IMR-90 (cell line): Measurements from ENCODE around the gene TFAP2C. TPM values are rescaled to one million over a fixed set of nuclear protein-coding genes. Genes with fewer than 3 reads are reported as not detected.

Experiments
- ATAC-seq: fragments of 200-7000 bp; cut with Tn5 transposase; 2 replicates; pipeline ENCODE4 v1.9.1; 2020; ENCODE audit warnings: low read depth, mild to moderate bottlenecking, moderate library complexity
- BruUV-seq: library from RNA; stranded (reverse); fragments of 400-500 nt; replicated peaks from 2 replicates; lab custom pipeline; 2021; lab: Mats Ljungman, UMichigan
- CTCF ChIA-PET: fragments of 300-600 bp; formaldehyde crosslinking; extraction: SDS; loops from one replicate; lab custom pipeline; 2021; ENCODE audit warnings: antibody characterized with exemption; lab: Yijun Ruan, JAX
- POLR2A ChIA-PET: fragments of 300-600 bp; sonication (Branson Sonifier 250); formaldehyde crosslinking; loops from one replicate; lab custom pipeline; 2022; ENCODE audit warnings: antibody characterized with exemption; ENCODE audit not compliant: unreplicated experiment; lab: Charles Lee
- DNase-seq: peaks from one replicate; pipeline ENCODE4 v3.0.0; 2013
- H2AFZ ChIP-seq: replicated peaks from 2 replicates; pipeline ENCODE3; 2013; ENCODE audit warnings: low read length, mild to moderate bottlenecking; ENCODE audit not compliant: poor library complexity
- H2AK5ac ChIP-seq: 2 replicates; pipeline ENCODE4 v1.6.1; 2013; ENCODE audit warnings: low read depth, low read length, inconsistent platforms
- H2AK9ac ChIP-seq: replicated peaks from 2 replicates; pipeline ENCODE3; 2013; ENCODE audit warnings: mild to moderate bottlenecking, low read depth, low read length, moderate library complexity; ENCODE audit not compliant: poor library complexity
- H2BK120ac ChIP-seq: 2 replicates; pipeline ENCODE4 v1.6.1; 2013; ENCODE audit warnings: low read depth, low read length, inconsistent platforms
- H2BK15ac ChIP-seq: 3 replicates; pipeline ENCODE4 v1.6.1; 2013; ENCODE audit warnings: low read depth, low read length, inconsistent platforms
- H2BK20ac ChIP-seq: 2 replicates; pipeline ENCODE4 v1.6.1; 2013; ENCODE audit warnings: low read depth, mild to moderate bottlenecking, inconsistent platforms, low read length, moderate library complexity
- H2BK5ac ChIP-seq: 2 replicates; pipeline ENCODE4 v1.6.1; 2013; ENCODE audit warnings: mild to moderate bottlenecking, low read depth, low read length, inconsistent platforms; ENCODE audit not compliant: poor library complexity, severe bottlenecking
- H3K14ac ChIP-seq: replicated peaks from 2 replicates; pipeline ENCODE4 v1.6.1; 2013; ENCODE audit warnings: low read depth, low read length, inconsistent platforms
- H3K18ac ChIP-seq: 2 replicates; pipeline ENCODE4 v1.6.1; 2013; ENCODE audit warnings: low read depth, low read length, control low read depth
- H3K23ac ChIP-seq: 2 replicates; pipeline ENCODE4 v1.6.1; 2013; ENCODE audit warnings: low read depth, low read length, inconsistent platforms
- H3K27ac ChIP-seq: 2 replicates; pipeline ENCODE4 v1.5.1; 2013; ENCODE audit warnings: mild to moderate bottlenecking, control low read depth, low read length; ENCODE audit not compliant: insufficient read depth
- H3K27me3 ChIP-seq: 2 replicates; pipeline ENCODE4 v1.6.1; 2013; ENCODE audit warnings: low read length; ENCODE audit not compliant: control insufficient read depth, insufficient read depth
- H3K36me3 ChIP-seq: 2 replicates; pipeline ENCODE4 v1.6.1; 2013; ENCODE audit warnings: low read length, mixed read lengths; ENCODE audit not compliant: control insufficient read depth, insufficient read depth
- H3K4ac ChIP-seq: 2 replicates; pipeline ENCODE4 v1.6.1; 2013; ENCODE audit warnings: low read depth, low read length, inconsistent platforms
- H3K4me1 ChIP-seq: 2 replicates; pipeline ENCODE4 v1.6.1; 2013; ENCODE audit warnings: low read length, mixed read lengths; ENCODE audit not compliant: control insufficient read depth, insufficient read depth
- H3K4me2 ChIP-seq: 2 replicates; pipeline ENCODE4 v1.6.1; 2013; ENCODE audit warnings: low read depth, mild to moderate bottlenecking, control low read depth, low read length, moderate library complexity
- H3K4me3 ChIP-seq: 2 replicates; pipeline ENCODE4 v1.5.1; 2013; ENCODE audit warnings: low read depth, mild to moderate bottlenecking, control low read depth, low read length, moderate library complexity; ENCODE audit not compliant: insufficient read depth
- H3K56ac ChIP-seq: 2 replicates; pipeline ENCODE4 v1.6.1; 2013; ENCODE audit warnings: low read length, inconsistent platforms; ENCODE audit not compliant: insufficient read depth; ENCODE audit errors: extremely low read depth
- H3K79me1 ChIP-seq, 2 experiments: 2 replicates each; pipeline ENCODE4 v1.6.1; 2013; ENCODE audit warnings: low read length in 2 of 2, inconsistent platforms in 1 of 2, low read depth in 1 of 2
- H3K9ac ChIP-seq: 2 replicates; pipeline ENCODE4 v1.6.1; 2013; ENCODE audit warnings: low read depth, low read length, control low read depth
- H3K9me1 ChIP-seq: 2 replicates; pipeline ENCODE4 v1.6.1; 2013; ENCODE audit warnings: low read length, inconsistent platforms; ENCODE audit not compliant: insufficient read depth
- H3K9me3 ChIP-seq: 2 replicates; pipeline ENCODE4 v1.6.1; 2013; ENCODE audit warnings: low read length; ENCODE audit not compliant: control insufficient read depth, insufficient read depth
- H4K20me1 ChIP-seq: 2 replicates; pipeline ENCODE4 v1.6.1; 2013; ENCODE audit warnings: low read length, inconsistent platforms; ENCODE audit not compliant: insufficient read depth
- H4K5ac ChIP-seq: 2 replicates; pipeline ENCODE4 v1.6.1; 2013; ENCODE audit warnings: mild to moderate bottlenecking, low read depth, low read length, control low read depth
- H4K8ac ChIP-seq, 2 experiments: 2 replicates each; pipeline ENCODE4 v1.6.1; 2013; ENCODE audit warnings: low read depth in 2 of 2, low read length in 2 of 2, control low read depth in 1 of 2, inconsistent platforms in 1 of 2
- H4K91ac ChIP-seq: 2 replicates; pipeline ENCODE4 v1.6.1; 2013; ENCODE audit warnings: low read depth, low read length, inconsistent platforms; ENCODE audit not compliant: insufficient read depth
- SMC3 ChIP-seq: fragments of 150-350 bp; IDR thresholded peaks from 2 replicates; pipeline ENCODE4 v1.6.1; 2016; ENCODE audit warnings: low read depth, mild to moderate bottlenecking, antibody characterized with exemption, low read length, moderate library complexity
- WGBS, 2 experiments: methylation state at CpG; one replicate each; pipeline versions ENCODE4 v1.1.5 to v1.1.7; 2013; ENCODE audit warnings: missing lambda C conversion rate in 2 of 2; ENCODE audit not compliant: insufficient read length in 1 of 2; ENCODE audit errors: extremely low coverage in 2 of 2; 5-methylcytosine and 5-hydroxymethylcytosine counted together
- dilution Hi-C: fragments of 300-500 bp; cut with HindIII; formaldehyde crosslinking; loops from one replicate; pipeline ENCODE4 v1.14.3; 2018; ENCODE audit warnings: low sequenced_read_pairs; ENCODE audit not compliant: unreplicated experiment
- in situ Hi-C: fragments of 300-500 bp; cut with MboI; formaldehyde crosslinking; loops from 3 replicates; pipeline ENCODE4 v1.14.3; 2019; ENCODE audit warnings: low sequenced_read_pairs, inconsistent platforms, mixed read lengths
- intact Hi-C: fragments of 100-400 bp; cut with micrococcal nuclease; formaldehyde crosslinking; loops from 2 replicates; pipeline ENCODE4 v1.10.0; 2022
- polyA plus RNA-seq, 3 experiments: library from polyadenylated mRNA; depleted of rRNA; stranded (reverse); fragments of >200 nt; gene quantifications; 2 replicates each; pipeline ENCODE4 v1.2.3, GENCODE V29; 2012; ENCODE audit warnings: low replicate concordance in 1 of 3
- total RNA-seq: library from RNA; depleted of rRNA; stranded (reverse); fragments of >200 nt; gene quantifications from 2 replicates; pipeline ENCODE4 v1.2.3, GENCODE V29; 2012

TFAP2C gene
- total and polyA plus RNA-seq, 2 of the 4 experiments (the other 2 are of a cell fraction) = under 0.01 to 0.05 TPM

DNA sequence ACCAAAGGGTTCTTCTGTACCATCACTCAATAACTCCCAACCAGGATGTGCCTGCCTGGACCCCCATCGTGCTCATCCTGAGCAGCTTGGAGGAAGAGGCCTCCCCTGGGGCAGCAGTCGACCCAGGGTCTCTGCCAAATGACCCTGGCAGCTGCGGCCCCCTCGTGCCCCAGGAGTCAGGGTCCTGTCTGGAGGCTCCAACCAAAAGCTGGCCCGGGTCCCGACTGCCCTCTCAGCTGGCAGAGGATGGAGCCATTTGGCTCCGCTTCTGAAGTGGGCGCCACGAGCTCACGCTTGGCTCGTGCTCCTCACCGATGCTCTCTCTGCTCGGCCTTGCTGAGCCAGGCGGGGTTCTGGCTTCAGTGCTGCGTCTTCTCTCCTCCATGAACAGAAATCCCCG is 56.8 kb downstream of the TFAP2C start:
- ChIA-PET CTCF (no interaction called here), POLR2A (no interaction called here)
- Histone ChIP-seq H4K8ac (no peak overlapping the region), H3K23ac (no peak overlapping the region), H3K56ac (no peak overlapping the region), H3K79me1 (no peaks in the 10 kb centered on the region), H3K9ac (no peak overlapping the region), H2AK5ac (no peak overlapping the region), H3K9me1 (no peaks in the 10 kb centered on the region), H2BK5ac (no peak overlapping the region), H2BK120ac (no peak overlapping the region), H4K5ac (no peak overlapping the region), H4K20me1 (no peaks in the 10 kb centered on the region), H3K18ac (no peak overlapping the region), H2AK9ac (no peak overlapping the region), H4K91ac (no peak overlapping the region), H3K4me1 (no peaks in the 10 kb centered on the region), H3K36me3 (no peaks in the 10 kb centered on the region), H3K14ac (no peak overlapping the region), H3K4me3 (no peak overlapping the region), H3K4ac (no peak overlapping the region), H3K27me3 (peaks cover 1% of the 10 kb centered on the region; the same call in 1 of the 2 replicates), H3K4me2 (no peak overlapping the region), H2AFZ (no peak overlapping the region), H2BK15ac (no peak overlapping the region), H3K27ac (no peak overlapping the region), H3K9me3 (no peaks in the 10 kb centered on the region), H2BK20ac (no peak overlapping the region)
- 48% methylated on average over 12 of the region's 16 CpGs; no CpG with 5 or more reads in 1 of the 2 experiments for WGBS, 2 experiments
- ATAC-seq = no peak
- intact Hi-C loops (no loop called here), dilution Hi-C loops (no loop called here), in situ Hi-C loops (no loop called here)
- no peak for TF ChIP-seq SMC3
- BruUV-seq = no TSS peak
- DNase-seq = no peak
